GM18519 (cell line): Measurements from ENCODE around the gene RALGDS.
"Not testable (repeated sequence)": the region's sequence is repeated elsewhere in the genome, so short reads cannot be mapped to it uniquely, and the experiment has no call there.

Source experiments
- ATAC-seq: cut with Tn5 transposase; IDR thresholded peaks from one replicate; pipeline ENCODE4 v1.9.1; 2021; ENCODE audit warnings: mild to moderate bottlenecking, moderate library complexity; ENCODE audit not compliant: unreplicated experiment, low FRiP score

The RALGDS gene

GRCh38 chr9:133072210-133072609 is 48.8 kb downstream of the RALGDS start:
- ATAC-seq, result not testable (repeated sequence)

- no peak for ATAC-seq
These were observed 49.4 kb downstream of the RALGDS start for GRCh38 chr9:133071484-133072150.

- not testable (repeated sequence) for ATAC-seq
These were observed 50.1 kb downstream of the RALGDS start for GRCh38 chr9:133070985-133071384.

- ATAC-seq, result not testable (repeated sequence)
These were observed 50.5 kb downstream of the RALGDS start for GRCh38 chr9:133070500-133070961.

- ATAC-seq, result not testable (repeated sequence)
These were observed 52.6 kb downstream of the RALGDS start for GRCh38 chr9:133068431-133068830.

- ATAC-seq, result no peak
These were observed 53.2 kb downstream of the RALGDS start for GRCh38 chr9:133067813-133068212.

GRCh38 chr9:133067006-133067405 is 54.0 kb downstream of the RALGDS start:
- ATAC-seq, result no peak

- ATAC-seq, result no peak
These were observed 54.7 kb downstream of the RALGDS start for GRCh38 chr9:133066181-133066983.

- ATAC-seq, result no peak
These were observed 56.0 kb downstream of the RALGDS start for GRCh38 chr9:133065070-133065388.

- ATAC-seq, result no peak
These were observed 56.6 kb downstream of the RALGDS start for GRCh38 chr9:133064241-133065069.

- no peak for ATAC-seq
These were observed 57.4 kb downstream of the RALGDS start for GRCh38 chr9:133063500-133064231.

GRCh38 chr9:133063159-133063499 is 57.9 kb downstream of the RALGDS start:
- ATAC-seq, result no peak

GRCh38 chr9:133062569-133062968 is 58.5 kb downstream of the RALGDS start:
- ATAC-seq, result not testable (repeated sequence)

GRCh38 chr9:133061764-133062145 is 59.3 kb downstream of the RALGDS start, which contains the start of gene CEL:
Gene CEL (plus strand): TSS chr9:133061981. CDS start chr9:133062003, 22 bp downstream.
- ATAC-seq, result not testable (repeated sequence)

GRCh38 chr9:133061019-133061763 is 59.8 kb downstream of the RALGDS start:
- not testable (repeated sequence) for ATAC-seq

GRCh38 chr9:133060417-133060841 is 60.6 kb downstream of the RALGDS start:
- no peak for ATAC-seq

GRCh38 chr9:133059623-133060022 is 61.4 kb downstream of the RALGDS start:
- no peak for ATAC-seq

- ATAC-seq, result no peak
These were observed 62.3 kb downstream of the RALGDS start for GRCh38 chr9:133058550-133059320.

GRCh38 chr9:133058071-133058470 is 63.0 kb downstream of the RALGDS start:
- no peak for ATAC-seq
